GM12878 (cell line): ENCODE data around the gene UBE2E1.

Source experiments
- BHLHE40 ChIP-seq, 2 experiments: fragments of 450-650 bp in 1 of 2; IDR thresholded peaks; 2 replicates each; pipeline ENCODE4 v1.6.1; 2011 to 2017; ENCODE audit warnings: low read depth in 2 of 2, borderline replicate concordance in 1 of 2, improper control_type of control experiment in 1 of 2, low read length in 1 of 2, mild to moderate bottlenecking in 1 of 2
- CTCF ChIP-seq, 3 experiments: IDR thresholded peaks in 2 of 3; conservative IDR thresholded peaks in 1 of 3; 2 replicates each; pipeline ENCODE4 v1.5.1; 2011; ENCODE audit warnings: low read depth in 3 of 3, low read length in 3 of 3, mild to moderate bottlenecking in 3 of 3, control low read depth in 2 of 3, moderate library complexity in 2 of 3, inconsistent platforms in 1 of 3, mixed read lengths in 1 of 3; ENCODE audit not compliant: control insufficient read depth in 2 of 3, insufficient read depth in 1 of 3; ENCODE audit errors: extremely low read depth in 1 of 3
- EP300 ChIP-seq, 2 experiments: fragments of 150-350 bp in 1 of 2; IDR thresholded peaks; 2 replicates each; pipeline ENCODE4 v1.6.1; 2011 to 2012; ENCODE audit warnings: low read depth in 2 of 2, low read length in 2 of 2, borderline replicate concordance in 1 of 2, improper control_type of control experiment in 1 of 2, inconsistent platforms in 1 of 2; ENCODE audit not compliant: control insufficient read depth in 1 of 2
- EZH2 ChIP-seq: IDR thresholded peaks from 2 replicates; pipeline ENCODE4 v1.6.1; 2012; ENCODE audit warnings: low read depth, mild to moderate bottlenecking, control low read depth, inconsistent platforms, low read length, borderline replicate concordance; ENCODE audit not compliant: control insufficient read depth
- JUNB ChIP-seq: IDR thresholded peaks from 2 replicates; pipeline ENCODE4 v1.6.1; 2016; ENCODE audit warnings: antibody characterized with exemption, mild to moderate bottlenecking
- MXI1 ChIP-seq: fragments of 150-350 bp; IDR thresholded peaks from 2 replicates; pipeline ENCODE4 v1.6.1; 2011; ENCODE audit warnings: low read depth, mild to moderate bottlenecking, inconsistent platforms, low read length, improper control_type of control experiment
- POLR2A ChIP-seq: IDR thresholded peaks from 2 replicates; pipeline ENCODE4 v1.6.1; 2011; ENCODE audit warnings: low read depth, mild to moderate bottlenecking, low read length
- POLR2AphosphoS5 ChIP-seq: IDR thresholded peaks from 2 replicates; pipeline ENCODE4 v1.6.1; 2011; ENCODE audit warnings: mild to moderate bottlenecking, low read length, inconsistent platforms
- SIN3A ChIP-seq: IDR thresholded peaks from 2 replicates; pipeline ENCODE4 v1.6.1; 2012; ENCODE audit warnings: low read depth, low read length, improper control_type of control experiment
- SP1 ChIP-seq: IDR thresholded peaks from one replicate; pipeline ENCODE4 v1.6.1; 2011; ENCODE audit warnings: low read depth, low read length
- SRF ChIP-seq, 2 experiments: IDR thresholded peaks; 2 replicates each; pipeline ENCODE4 v1.6.1; 2011; ENCODE audit warnings: low read depth in 2 of 2, low read length in 2 of 2, mild to moderate bottlenecking in 1 of 2, moderate library complexity in 1 of 2
- TARDBP ChIP-seq: IDR thresholded peaks from 2 replicates; pipeline ENCODE4 v1.6.1; 2016; ENCODE audit warnings: borderline replicate concordance

- TF ChIP-seq POLR2AphosphoS5 (no peak), POLR2A (no peak), CTCF (IDR thresholded peaks at IDR 0.05 in 2 of 3, conservative IDR thresholded peaks at IDR 0.05 in 1 of 3; ENCODE audit: control insufficient read depth in 2 of 3, extremely low read depth in 1 of 3, insufficient read depth in 1 of 3, low read depth in 3 of 3, low read length in 3 of 3) (no peak), EZH2 (no peak), BHLHE40 (IDR thresholded peaks at IDR 0.05; ENCODE audit: borderline replicate concordance in 1 of 2, low read depth in 2 of 2, low read length in 1 of 2) (no peak), JUNB (no peak; the same call in 1 of the 2 replicates), SP1 (no peak), EP300 (IDR thresholded peaks at IDR 0.05; ENCODE audit: borderline replicate concordance in 1 of 2, control insufficient read depth in 1 of 2, low read depth in 2 of 2, low read length in 2 of 2) (no peak), SRF (IDR thresholded peaks at IDR 0.05; ENCODE audit: low read depth in 2 of 2, low read length in 2 of 2) (no peak), TARDBP (no peak), SIN3A (no peak), MXI1 (no peak)
Measured at GRCh38 chr3:23913873-23914743, 108.4 kb downstream of the UBE2E1 start.
